CD4-positive, alpha-beta T cell (primary cell): ENCODE data around the gene PPP1R9A. TPM values are rescaled to one million over a fixed set of nuclear protein-coding genes. Genes with fewer than 3 reads are reported as not detected.

Source experiments
- ATAC-seq: fragments of 200-7000 bp; cut with Tn5 transposase; one replicate; pipeline ENCODE4 v1.10.0; 2022; ENCODE audit warnings: mild to moderate bottlenecking; ENCODE audit not compliant: poor library complexity
- CTCF ChIA-PET: fragments of 350-600 bp; sonication (Branson Sonifier 250); formaldehyde crosslinking; loops from one replicate; lab custom pipeline; 2021; ENCODE audit warnings: antibody characterized with exemption, inconsistent platforms; lab: Charles Lee
- POLR2A ChIA-PET: fragments of 350-600 bp; sonication (Branson Sonifier 250); formaldehyde crosslinking; loops from one replicate; lab custom pipeline; 2021; ENCODE audit warnings: antibody characterized with exemption, inconsistent platforms; lab: Charles Lee
- DNase-seq, 14 experiments: peaks; one replicate each; pipeline ENCODE4 v3.0.0-alpha.2; 2013 to 2020; ENCODE audit warnings: mixed read lengths in 2 of 14
- H3K27ac ChIP-seq, 2 donors: one replicate each; pipeline versions ENCODE4 v1.5.1 to v1.7.0; 2013; ENCODE audit warnings: low read length in 2 of 2, low read depth in 1 of 2, mild to moderate bottlenecking in 1 of 2
- H3K27me3 ChIP-seq, 2 experiments: 1 replicate in 1 of 2; 2 replicates in 1 of 2; pipeline versions ENCODE4 v1.6.1 to v1.7.0; 2013; ENCODE audit warnings: low read length in 2 of 2, control low read depth in 1 of 2, mild to moderate bottlenecking in 1 of 2, moderate library complexity in 1 of 2; ENCODE audit not compliant: insufficient read depth in 2 of 2, control insufficient read depth in 1 of 2
- H3K36me3 ChIP-seq: one replicate; pipeline ENCODE4 v1.6.1; 2013; ENCODE audit warnings: low read length, control low read depth; ENCODE audit not compliant: insufficient read depth
- H3K4me1 ChIP-seq: one replicate; pipeline ENCODE4 v1.6.1; 2013; ENCODE audit warnings: low read length, control low read depth; ENCODE audit not compliant: insufficient read depth
- H3K4me3 ChIP-seq: one replicate; pipeline ENCODE4 v1.5.1; 2013; ENCODE audit warnings: mild to moderate bottlenecking, low read length, moderate library complexity
- H3K9me3 ChIP-seq, 2 experiments: 1 replicate in 1 of 2; 2 replicates in 1 of 2; pipeline versions ENCODE4 v1.6.1 to v1.7.0; 2013; ENCODE audit warnings: low read length in 2 of 2, mild to moderate bottlenecking in 2 of 2, control low read depth in 1 of 2, moderate library complexity in 1 of 2; ENCODE audit not compliant: control insufficient read depth in 1 of 2, insufficient read depth in 1 of 2
- H3K27ac Mint-ChIP-seq: one replicate; pipeline ENCODE4 v1.8.0; 2020; ENCODE audit warnings: mixed read lengths
- H3K27me3 Mint-ChIP-seq: one replicate; pipeline ENCODE4 v1.8.0; 2021; ENCODE audit warnings: mixed read lengths
- H3K36me3 Mint-ChIP-seq: one replicate; pipeline ENCODE4 v1.8.0; 2021; ENCODE audit warnings: low read depth, mixed read lengths
- H3K4me1 Mint-ChIP-seq: one replicate; pipeline ENCODE4 v1.8.0; 2021; ENCODE audit warnings: low read depth, mixed read lengths
- H3K4me3 Mint-ChIP-seq: one replicate; pipeline ENCODE4 v1.8.0; 2020; ENCODE audit warnings: mild to moderate bottlenecking, mixed read lengths
- H3K9me3 Mint-ChIP-seq: one replicate; pipeline ENCODE4 v1.8.0; 2020; ENCODE audit warnings: mixed read lengths
- CTCF ChIP-seq: fragments of 200-600 bp; IDR thresholded peaks from one replicate; pipeline ENCODE4 v1.8.0; 2022; ENCODE audit warnings: antibody characterized with exemption, mild to moderate bottlenecking
- intact Hi-C, 2 experiments: fragments of 100-400 bp; cut with DNase I in 1 of 2; cut with micrococcal nuclease in 1 of 2; formaldehyde crosslinking; loops; one replicate each; pipeline versions ENCODE4 v1.15.1 to v1.9.0; 2023 to 2025; cut with DNase I, micrococcal nuclease
- total RNA-seq, 174 experiments: library from RNA in 2 of 174; stranded (reverse) in 2 of 174; gene quantifications; one replicate each; pipeline ENCODE4 v1.2.3 and lab custom pipeline; 2021 to 2026

The PPP1R9A gene
- total RNA-seq, 2 experiments from 2014 or later, result not detected

- Mint-ChIP-seq H3K4me3 (no peak overlapping the region), H3K36me3 (no peaks in the 10 kb centered on the region)
- CTCF ChIA-PET, result no interaction called here
These were observed 360.4 kb downstream of the PPP1R9A start for GRCh38 chr7:95267754-95268153.

GRCh38 chr7:95269640-95270039 is 362.2 kb downstream of the PPP1R9A start:
- H3K27ac ChIP-seq, result no peak overlapping the region
- no peak for ATAC-seq
- intact Hi-C loops, result no loop called here
- Mint-ChIP-seq H3K4me3 (no peak overlapping the region), H3K27me3 (peaks cover 16% of the 10 kb centered on the region), H3K36me3 (no peaks in the 10 kb centered on the region), H3K9me3 (no peaks in the 10 kb centered on the region), H3K27ac (no peak overlapping the region), H3K4me1 (no peaks in the 10 kb centered on the region)
- no peak overlapping the region for H3K4me3 ChIP-seq
- ChIA-PET POLR2A (no interaction called here), CTCF (no interaction called here)
- H3K27me3 ChIP-seq, result no peaks in the 10 kb centered on the region
- no peaks in the 10 kb centered on the region for H3K4me1 ChIP-seq
- no peak for TF ChIP-seq CTCF
- H3K36me3 ChIP-seq, result no peaks in the 10 kb centered on the region
- DNase-seq, result no peak
- H3K9me3 ChIP-seq, result no peaks in the 10 kb centered on the region

More at GRCh38 chr7:95267754-95268153, 360.4 kb downstream of the PPP1R9A start:
- H3K36me3 ChIP-seq, result no peaks in the 10 kb centered on the region
- no peak overlapping the region for H3K27ac ChIP-seq
- Mint-ChIP-seq H3K9me3 (no peaks in the 10 kb centered on the region), H3K27me3 (peaks cover 10% of the 10 kb centered on the region), H3K4me1 (no peaks in the 10 kb centered on the region), H3K27ac (no peak overlapping the region)
- TF ChIP-seq CTCF, result no peak
- intact Hi-C loops, result no loop called here
- POLR2A ChIA-PET, result interaction anchor here (1.0 kb wide), 1 partner anchor 9 kb away, joined by 3 read pairs; no protein-coding TSS in a partner anchor
- H3K27me3 ChIP-seq, result no peaks in the 10 kb centered on the region
- ATAC-seq, result no peak
- H3K9me3 ChIP-seq, result no peaks in the 10 kb centered on the region
- no peak for DNase-seq
- H3K4me1 ChIP-seq, result no peaks in the 10 kb centered on the region
- H3K4me3 ChIP-seq, result no peak overlapping the region

- intact Hi-C loops, result no loop called here
- H3K27me3 Mint-ChIP-seq, result peaks cover 11% of the 10 kb centered on the region
- H3K4me1 Mint-ChIP-seq, result no peaks in the 10 kb centered on the region
- Histone ChIP-seq H3K27ac (no peak overlapping the region), H3K36me3 (no peaks in the 10 kb centered on the region), H3K4me3 (no peak overlapping the region), H3K9me3 (no peaks in the 10 kb centered on the region), H3K4me1 (no peaks in the 10 kb centered on the region), H3K27me3 (no peaks in the 10 kb centered on the region)
- H3K9me3 Mint-ChIP-seq, result no peaks in the 10 kb centered on the region
- POLR2A ChIA-PET, result no interaction called here
- H3K4me3 Mint-ChIP-seq, result no peak overlapping the region
- no peak for TF ChIP-seq CTCF
- no peak overlapping the region for H3K27ac Mint-ChIP-seq
- DNase-seq (no peak), ATAC-seq (no peak)
- CTCF ChIA-PET, result interaction anchor here (1.2 kb wide), 1 partner anchor 10 kb away, joined by 4 read pairs; no protein-coding TSS in a partner anchor
- H3K36me3 Mint-ChIP-seq, result no peaks in the 10 kb centered on the region
These were observed 368.7 kb downstream of the PPP1R9A start for GRCh38 chr7:95276114-95276513.
